GM21723 (cell line): ENCODE data around the gene WRAP53.

Source experiments
- ATAC-seq: cut with Tn5 transposase; IDR thresholded peaks from one replicate; pipeline ENCODE4 v1.9.1; 2021; ENCODE audit warnings: mild to moderate bottlenecking, moderate library complexity; ENCODE audit not compliant: unreplicated experiment

The WRAP53 gene

DNA sequence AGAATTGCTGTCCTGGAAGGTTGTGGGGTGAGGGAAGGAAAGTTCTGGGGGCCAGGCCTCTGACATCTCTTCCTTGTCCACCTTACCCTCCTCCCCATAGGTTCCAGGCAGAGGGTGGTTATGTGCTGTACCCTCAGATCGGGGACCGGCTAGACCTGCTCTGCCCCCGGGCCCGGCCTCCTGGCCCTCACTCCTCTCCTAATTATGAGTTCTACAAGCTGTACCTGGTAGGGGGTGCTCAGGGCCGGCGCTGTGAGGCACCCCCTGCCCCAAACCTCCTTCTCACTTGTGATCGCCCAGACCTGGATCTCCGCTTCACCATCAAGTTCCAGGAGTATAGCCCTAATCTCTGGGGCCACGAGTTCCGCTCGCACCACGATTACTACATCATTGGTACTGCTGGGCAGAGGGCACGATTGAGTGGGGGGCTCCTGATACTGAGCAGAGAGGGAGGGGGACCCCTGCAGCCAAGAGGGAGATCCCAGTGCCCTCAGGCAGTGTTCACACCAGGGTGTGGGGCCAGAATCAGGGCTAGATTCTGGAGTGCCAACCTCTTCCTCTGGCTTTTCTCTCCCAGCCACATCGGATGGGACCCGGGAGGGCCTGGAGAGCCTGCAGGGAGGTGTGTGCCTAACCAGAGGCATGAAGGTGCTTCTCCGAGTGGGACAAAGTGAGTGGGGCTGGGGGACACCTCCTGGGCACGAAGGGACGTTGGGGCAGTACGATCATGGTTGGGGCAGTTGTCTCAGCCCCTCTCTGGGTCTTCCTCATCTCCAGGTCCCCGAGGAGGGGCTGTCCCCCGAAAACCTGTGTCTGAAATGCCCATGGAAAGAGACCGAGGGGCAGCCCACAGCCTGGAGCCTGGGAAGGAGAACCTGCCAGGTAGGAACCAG lies 19.8 kb downstream of the WRAP53 start:
- no peak for ATAC-seq

GRCh38 chr17:7709031-7709430 lies 20.8 kb downstream of the WRAP53 start:
- ATAC-seq, result no peak

DNA sequence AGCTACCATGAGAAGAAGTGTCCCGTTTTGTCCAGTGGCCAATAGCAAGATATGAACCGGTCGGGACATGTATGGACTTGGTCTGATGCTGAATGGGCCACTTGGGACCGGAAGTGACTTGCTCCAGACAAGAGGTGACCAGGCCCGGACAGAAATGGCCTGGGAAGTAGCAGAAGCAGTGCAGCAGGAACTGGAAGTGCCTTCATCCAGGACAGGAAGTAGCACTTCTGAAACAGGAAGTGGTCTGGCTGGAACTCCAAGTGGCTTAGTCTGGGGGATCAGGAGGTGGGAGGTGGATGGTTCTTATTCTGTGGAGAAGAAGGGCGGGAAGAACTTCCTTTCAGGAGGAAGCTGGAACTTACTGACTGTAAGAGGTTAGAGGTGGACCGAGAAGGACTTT lies 22.0 kb downstream of the WRAP53 start:
- no peak for ATAC-seq

DNA sequence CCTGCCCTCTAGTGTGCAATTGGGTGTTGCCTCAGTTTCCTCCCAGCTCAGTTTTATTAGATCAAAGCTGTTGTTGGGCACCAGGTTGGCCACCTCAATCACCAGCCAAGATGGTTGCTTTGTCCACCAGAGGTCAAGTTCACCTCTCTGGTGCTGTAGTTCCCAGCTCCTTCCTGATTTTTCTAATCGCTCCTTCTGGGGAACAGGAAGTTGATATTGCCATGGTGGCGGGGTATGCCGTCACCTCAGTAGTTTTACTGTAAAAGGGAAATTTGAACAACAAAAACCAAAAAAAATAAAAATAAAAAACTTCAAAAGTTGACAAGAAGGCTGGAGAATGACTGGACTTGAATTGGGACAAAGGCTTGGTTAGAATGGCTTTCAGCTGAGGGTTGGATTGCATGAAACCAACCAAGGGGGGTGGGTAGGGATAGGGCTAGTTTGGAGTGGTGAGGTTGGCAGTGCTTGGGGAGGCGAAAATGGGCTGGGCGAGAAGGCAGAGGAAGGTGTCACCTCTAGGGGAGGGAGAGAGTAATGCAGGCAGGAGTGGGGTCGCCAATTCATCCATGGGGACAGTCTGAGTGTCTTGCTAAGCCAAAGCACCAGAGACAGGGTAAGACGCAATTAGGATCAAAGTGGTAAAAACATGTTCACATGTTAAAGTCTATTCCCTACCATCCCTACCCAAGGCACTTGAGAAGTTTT lies 22.9 kb downstream of the WRAP53 start:
- ATAC-seq, result no peak

GRCh38 chr17:7712111-7712771 lies 24.0 kb downstream of the WRAP53 start:
- ATAC-seq, result no peak

GRCh38 chr17:7713782-7714181 lies 25.5 kb downstream of the WRAP53 start:
- no peak for ATAC-seq

GRCh38 chr17:7714721-7715594 lies 26.7 kb downstream of the WRAP53 start:
- ATAC-seq, result no peak

GRCh38 chr17:7715936-7716886 lies 27.9 kb downstream of the WRAP53 start:
- no peak for ATAC-seq

DNA sequence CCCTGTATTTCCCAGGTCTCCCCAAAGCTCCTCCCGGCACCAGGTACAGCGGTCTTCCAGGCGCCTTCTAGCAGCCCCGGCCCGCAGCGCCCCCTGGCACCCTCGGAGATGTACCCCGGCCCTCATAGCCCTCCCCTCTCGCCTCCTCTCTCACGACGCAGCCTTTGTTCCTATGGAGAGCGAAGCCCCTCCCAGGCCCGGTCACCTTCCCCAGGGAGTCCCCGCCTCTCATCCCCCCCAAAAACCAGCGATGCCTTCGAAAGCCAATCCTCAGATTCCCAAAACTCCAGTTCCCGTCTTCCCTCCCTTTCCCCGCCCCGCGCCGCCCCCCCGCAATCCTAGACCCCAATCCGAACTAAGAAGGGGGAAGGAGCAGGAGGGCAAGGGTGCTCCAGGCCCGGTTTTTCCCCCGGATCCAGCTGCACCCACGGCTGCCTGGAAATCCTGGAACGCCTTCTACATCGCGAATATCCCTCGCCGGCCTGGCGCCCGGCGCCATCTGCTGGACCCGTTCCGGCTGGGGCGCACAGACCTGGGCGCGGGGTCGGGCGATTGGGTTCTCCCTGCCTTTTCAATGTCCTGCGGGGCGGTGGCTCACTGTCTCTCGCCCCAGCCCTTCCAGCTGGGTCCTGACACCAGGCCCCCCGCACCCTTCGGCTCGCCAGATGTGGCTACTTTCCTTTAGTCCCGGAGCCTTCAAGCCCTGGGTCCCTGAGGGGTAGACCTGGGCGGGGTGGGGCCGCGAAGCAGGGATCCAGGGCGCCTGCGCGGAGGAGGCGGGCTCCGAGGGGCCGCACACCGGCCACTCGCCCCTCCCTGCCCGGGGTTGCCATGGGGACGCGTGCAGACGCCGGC lies 28.9 kb downstream of the WRAP53 start, which contains the start of gene DNAH2:
Gene DNAH2 (plus strand): TSS at position 844 of the 855 bp plus-strand sequence. CDS start 1,991 bp downstream, outside the sequence.
- no peak for ATAC-seq

- ATAC-seq, result no peak
Observed at GRCh38 chr17:7717756-7718350, 29.6 kb downstream of the WRAP53 start.

DNA sequence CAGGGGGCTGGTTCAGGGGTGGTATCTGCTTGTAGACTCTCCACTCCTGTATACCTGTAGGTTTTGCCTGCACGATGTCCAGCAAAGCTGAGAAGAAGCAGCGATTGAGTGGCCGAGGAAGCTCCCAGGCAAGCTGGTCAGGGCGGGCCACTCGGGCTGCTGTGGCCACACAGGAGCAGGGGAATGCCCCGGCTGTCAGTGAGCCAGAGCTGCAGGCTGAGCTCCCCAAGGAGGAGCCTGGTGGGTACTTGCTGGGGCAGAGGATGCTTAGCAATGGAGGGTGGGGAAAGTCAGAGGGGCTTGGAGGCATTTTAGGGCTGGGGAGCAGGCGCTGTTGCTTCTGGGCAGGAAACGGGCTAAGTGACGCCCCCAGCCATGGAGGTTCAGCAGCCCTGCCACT lies 31.4 kb downstream of the WRAP53 start:
- no peak for ATAC-seq

DNA sequence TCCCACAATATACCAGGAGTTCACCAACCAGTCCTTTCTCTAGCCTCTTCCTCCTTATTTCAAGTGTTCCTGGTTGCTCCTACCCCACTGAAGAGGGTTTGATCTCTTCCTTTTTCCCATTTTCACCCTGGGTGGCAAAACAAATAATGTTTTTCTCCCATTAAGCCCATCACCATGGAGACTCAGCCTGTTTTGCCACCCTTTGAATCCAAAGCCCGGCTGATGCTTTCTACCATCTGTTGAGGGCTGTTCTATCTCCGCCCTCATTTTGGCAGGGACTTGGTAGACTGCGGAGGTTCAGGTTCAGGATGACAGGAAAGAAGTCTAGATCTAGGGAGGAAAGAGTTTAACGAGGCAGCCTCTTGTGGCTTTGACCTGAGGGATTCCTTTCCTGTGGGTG lies 31.8 kb downstream of the WRAP53 start:
- no peak for ATAC-seq

GRCh38 chr17:7721612-7722011 lies 33.3 kb downstream of the WRAP53 start:
- ATAC-seq, result no peak

- ATAC-seq, result no peak
Observed at GRCh38 chr17:7727886-7728285, 39.6 kb downstream of the WRAP53 start.

GRCh38 chr17:7729816-7730215 lies 41.5 kb downstream of the WRAP53 start:
- no peak for ATAC-seq

GRCh38 chr17:7732981-7733539 lies 44.8 kb downstream of the WRAP53 start:
- ATAC-seq, result no peak

DNA sequence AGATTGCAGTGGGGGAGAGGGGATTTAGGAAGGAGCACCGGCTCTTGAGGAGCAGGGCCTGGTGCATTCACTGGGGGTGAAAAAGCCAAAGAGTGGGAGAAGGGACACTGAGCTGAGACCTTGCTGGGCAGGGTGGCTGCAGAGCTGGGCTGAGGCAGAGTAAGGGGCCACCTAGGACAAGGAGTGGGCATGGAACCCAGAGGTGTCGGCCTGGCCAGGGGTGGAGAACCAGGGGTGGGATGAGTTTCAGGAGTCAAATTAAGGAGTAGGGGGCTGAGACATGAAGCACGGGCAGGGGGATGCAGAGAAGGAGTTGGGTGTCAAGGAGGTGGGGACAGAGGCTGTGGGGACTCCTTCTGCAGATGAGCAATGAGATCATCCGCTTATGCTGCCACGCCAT lies 49.3 kb downstream of the WRAP53 start:
- ATAC-seq, result no peak

GRCh38 chr17:7739746-7740145 lies 51.5 kb downstream of the WRAP53 start:
- no peak for ATAC-seq
